GM18526 (cell line): Measurements from ENCODE around the gene TSKU.

Experiments
- POLR2A ChIP-seq: IDR thresholded peaks from 3 replicates; pipeline ENCODE4 v1.6.1; 2011; ENCODE audit not compliant: insufficient read length; ENCODE audit errors: extremely low read depth

The TSKU gene

GRCh38 chr11:76747915-76748860 is 35.0 kb upstream of the TSKU start:
- TF ChIP-seq POLR2A = no peak

GRCh38 chr11:76748948-76749347 is 34.2 kb upstream of the TSKU start:
- TF ChIP-seq POLR2A = no peak

GRCh38 chr11:76750067-76750466 is 33.1 kb upstream of the TSKU start:
- no peak for TF ChIP-seq POLR2A

GRCh38 chr11:76750746-76751145 is 32.4 kb upstream of the TSKU start:
- no peak for TF ChIP-seq POLR2A

GRCh38 chr11:76752321-76753143 is 30.6 kb upstream of the TSKU start:
- no peak for TF ChIP-seq POLR2A

- TF ChIP-seq POLR2A = no peak
Measured at GRCh38 chr11:76753449-76753848, 29.7 kb upstream of the TSKU start.

GRCh38 chr11:76753950-76754349 is 29.2 kb upstream of the TSKU start:
- no peak for TF ChIP-seq POLR2A

GRCh38 chr11:76756341-76756741 is 26.8 kb upstream of the TSKU start:
- TF ChIP-seq POLR2A = no peak

- no peak for TF ChIP-seq POLR2A
Measured at GRCh38 chr11:76758311-76758710, 24.8 kb upstream of the TSKU start.

- TF ChIP-seq POLR2A = no peak
Measured at GRCh38 chr11:76759092-76759491, 24.1 kb upstream of the TSKU start.

GRCh38 chr11:76759517-76759916 is 23.6 kb upstream of the TSKU start:
- TF ChIP-seq POLR2A = no peak

- TF ChIP-seq POLR2A = no peak
Measured at GRCh38 chr11:76760236-76760635, 22.9 kb upstream of the TSKU start.

- TF ChIP-seq POLR2A = no peak
Measured at GRCh38 chr11:76761718-76762355, 21.3 kb upstream of the TSKU start.

- no peak for TF ChIP-seq POLR2A
Measured at GRCh38 chr11:76762356-76762752, 20.8 kb upstream of the TSKU start.

GRCh38 chr11:76762867-76763572 is 20.1 kb upstream of the TSKU start:
- no peak for TF ChIP-seq POLR2A

GRCh38 chr11:76763573-76764346 is 19.4 kb upstream of the TSKU start:
- no peak for TF ChIP-seq POLR2A
